SU-DHL-6 (cell line): ENCODE data around the gene DNAH5.

Experiments
- H2AFZ ChIP-seq: fragments of 200-600 bp; sonication (generic); 2 replicates; pipeline ENCODE4 v1.6.1; 2014; ENCODE audit warnings: low read depth, mild to moderate bottlenecking, moderate library complexity, mixed read lengths, antibody characterized with exemption, low read length; ENCODE audit not compliant: severe bottlenecking
- H3F3A ChIP-seq: fragments of 200-600 bp; shearing (Covaris generic); 2 replicates; pipeline ENCODE4 v1.6.0; 2016; ENCODE audit warnings: antibody characterized with exemption, mild to moderate bottlenecking; ENCODE audit not compliant: insufficient read depth
- H3K27ac ChIP-seq: fragments of 200-600 bp; sonication (generic); 2 replicates; pipeline ENCODE4 v1.5.1; 2016; ENCODE audit warnings: low read depth, mild to moderate bottlenecking, low read length, moderate library complexity, mixed read lengths
- H3K27me3 ChIP-seq: fragments of 200-600 bp; sonication (generic), shearing (Covaris generic); 2 replicates; pipeline ENCODE4 v1.6.0; 2014; ENCODE audit warnings: mild to moderate bottlenecking, low read length
- H3K36me3 ChIP-seq: fragments of 200-600 bp; sonication (generic); 2 replicates; pipeline ENCODE4 v1.6.1; 2014; ENCODE audit warnings: mild to moderate bottlenecking, low read length, mixed read lengths
- H3K4me2 ChIP-seq: fragments of 300-600, 200-600 bp; shearing (Covaris generic), sonication (generic); 2 replicates; pipeline ENCODE4 v1.6.0; 2014; ENCODE audit warnings: low read length, low read depth, mild to moderate bottlenecking; ENCODE audit not compliant: poor library complexity, severe bottlenecking
- H3K4me3 ChIP-seq: fragments of 200-600 bp; sonication (generic); 2 replicates; pipeline ENCODE4 v1.5.1; 2014; ENCODE audit warnings: antibody characterized with exemption, low read length, mild to moderate bottlenecking, mixed read lengths; ENCODE audit not compliant: insufficient read depth, poor library complexity, severe bottlenecking
- H3K79me2 ChIP-seq: fragments of 200-600 bp; sonication (generic); 2 replicates; pipeline ENCODE4 v1.6.1; 2014; ENCODE audit warnings: mild to moderate bottlenecking, low read length, moderate library complexity; ENCODE audit not compliant: insufficient read depth
- H3K9ac ChIP-seq: fragments of 200-600 bp; sonication (generic); 2 replicates; pipeline ENCODE4 v1.7.0; 2014; ENCODE audit warnings: mild to moderate bottlenecking, low read length
- H3K9me2 ChIP-seq: fragments of 200-600 bp; sonication (generic); replicated peaks from 2 replicates; pipeline ENCODE4 v1.6.1; 2014; ENCODE audit warnings: low read length; ENCODE audit not compliant: insufficient read depth
- H3K9me3 ChIP-seq: fragments of 200-600 bp; sonication (generic); 2 replicates; pipeline ENCODE4 v1.6.1; 2014; ENCODE audit warnings: low read length, mixed read lengths; ENCODE audit not compliant: insufficient read depth
- H4K20me1 ChIP-seq: fragments of 200-600 bp; sonication (generic); 2 replicates; pipeline ENCODE4 v1.6.1; 2014; ENCODE audit warnings: low read depth, mild to moderate bottlenecking, antibody characterized with exemption, low read length, moderate library complexity, mixed read lengths
- EZH2phosphoT487 ChIP-seq: fragments of 200-600 bp; sonication (generic), shearing (Covaris generic); conservative IDR thresholded peaks from 2 replicates; pipeline ENCODE4 v1.6.1; 2018; ENCODE audit warnings: mild to moderate bottlenecking, antibody characterized with exemption, low read length, moderate library complexity, mixed read lengths
- TF ChIP-seq, protein P1 (sequence below): fragments of 200-600 bp; sonication (generic); IDR thresholded peaks from one replicate; pipeline ENCODE4 v1.5.1; 2017; ENCODE audit warnings: antibody characterized with exemption, mild to moderate bottlenecking, low read length, moderate library complexity; ENCODE audit not compliant: insufficient read depth, poor library complexity, severe bottlenecking

Gene DNAH5

DNA sequence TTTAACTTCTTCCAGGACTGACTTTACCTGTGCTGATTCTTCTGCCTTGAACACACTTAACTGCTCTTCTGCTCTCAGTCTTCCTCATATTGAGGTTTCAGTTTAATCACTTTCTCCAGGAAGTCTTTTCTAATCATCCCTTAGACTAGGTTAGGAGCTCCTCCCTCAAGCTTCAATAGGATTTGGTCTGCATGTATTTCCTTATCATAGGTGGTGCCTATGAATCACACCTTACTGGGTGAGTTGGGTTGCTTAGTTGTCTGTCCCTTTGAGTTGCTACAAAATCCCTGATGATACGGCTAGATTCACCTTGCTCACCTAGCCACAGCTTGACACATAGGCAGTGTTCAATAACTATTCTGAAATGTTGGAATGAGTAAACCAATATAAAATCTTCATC is 164.4 kb downstream of the DNAH5 start:
- Histone ChIP-seq H3K9me3 (no peaks in the 10 kb centered on the region), H3F3A (no peaks in the 10 kb centered on the region), H3K4me3 (no peak overlapping the region), H4K20me1 (no peaks in the 10 kb centered on the region), H3K9ac (no peak overlapping the region), H3K4me2 (no peak overlapping the region), H3K27me3 (no peaks in the 10 kb centered on the region), H2AFZ (no peak overlapping the region), H3K36me3 (no peaks in the 10 kb centered on the region), H3K9me2 (no peaks in the 10 kb centered on the region), H3K27ac (no peak overlapping the region), H3K79me2 (no peaks in the 10 kb centered on the region)
- TF ChIP-seq, protein P1, sequence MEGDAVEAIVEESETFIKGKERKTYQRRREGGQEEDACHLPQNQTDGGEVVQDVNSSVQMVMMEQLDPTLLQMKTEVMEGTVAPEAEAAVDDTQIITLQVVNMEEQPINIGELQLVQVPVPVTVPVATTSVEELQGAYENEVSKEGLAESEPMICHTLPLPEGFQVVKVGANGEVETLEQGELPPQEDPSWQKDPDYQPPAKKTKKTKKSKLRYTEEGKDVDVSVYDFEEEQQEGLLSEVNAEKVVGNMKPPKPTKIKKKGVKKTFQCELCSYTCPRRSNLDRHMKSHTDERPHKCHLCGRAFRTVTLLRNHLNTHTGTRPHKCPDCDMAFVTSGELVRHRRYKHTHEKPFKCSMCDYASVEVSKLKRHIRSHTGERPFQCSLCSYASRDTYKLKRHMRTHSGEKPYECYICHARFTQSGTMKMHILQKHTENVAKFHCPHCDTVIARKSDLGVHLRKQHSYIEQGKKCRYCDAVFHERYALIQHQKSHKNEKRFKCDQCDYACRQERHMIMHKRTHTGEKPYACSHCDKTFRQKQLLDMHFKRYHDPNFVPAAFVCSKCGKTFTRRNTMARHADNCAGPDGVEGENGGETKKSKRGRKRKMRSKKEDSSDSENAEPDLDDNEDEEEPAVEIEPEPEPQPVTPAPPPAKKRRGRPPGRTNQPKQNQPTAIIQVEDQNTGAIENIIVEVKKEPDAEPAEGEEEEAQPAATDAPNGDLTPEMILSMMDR: no peak
- TF ChIP-seq EZH2phosphoT487: no peak

DNA sequence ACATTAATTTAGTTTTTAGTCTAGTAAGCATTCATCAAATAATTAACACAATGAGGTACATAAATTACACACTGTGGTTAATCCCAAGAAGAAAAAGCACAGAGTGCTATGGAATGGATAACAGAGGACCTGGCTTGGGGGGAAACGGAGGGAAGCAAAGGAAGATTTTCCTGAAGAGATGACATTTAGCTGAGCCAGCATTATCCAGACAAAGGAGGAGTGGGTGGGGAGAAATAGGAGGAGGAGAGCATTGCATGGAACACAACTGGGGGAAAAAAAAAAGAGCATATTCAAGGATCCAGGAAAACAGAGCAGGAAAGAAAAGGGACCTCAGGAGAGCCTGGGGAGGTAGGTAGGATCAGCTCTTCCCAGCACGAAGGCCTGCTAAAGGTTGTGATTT is 170.8 kb downstream of the DNAH5 start:
- Histone ChIP-seq H3K4me3 (no peak overlapping the region), H3K79me2 (no peaks in the 10 kb centered on the region), H3K9me3 (no peaks in the 10 kb centered on the region), H3F3A (no peaks in the 10 kb centered on the region), H3K36me3 (no peaks in the 10 kb centered on the region), H3K27ac (no peak overlapping the region), H2AFZ (no peak overlapping the region), H3K4me2 (no peak overlapping the region), H3K9ac (no peak overlapping the region), H3K9me2 (no peaks in the 10 kb centered on the region), H4K20me1 (no peaks in the 10 kb centered on the region), H3K27me3 (no peaks in the 10 kb centered on the region)
- TF ChIP-seq, protein P1: no peak
- no peak for TF ChIP-seq EZH2phosphoT487

GRCh38 chr5:13771011-13771571 is 173.4 kb downstream of the DNAH5 start:
- Histone ChIP-seq H3K4me2 (no peak overlapping the region), H2AFZ (no peak overlapping the region), H3K9ac (no peak overlapping the region), H3K9me3 (no peaks in the 10 kb centered on the region), H3F3A (no peaks in the 10 kb centered on the region), H4K20me1 (no peaks in the 10 kb centered on the region), H3K9me2 (no peaks in the 10 kb centered on the region), H3K4me3 (no peak overlapping the region), H3K36me3 (no peaks in the 10 kb centered on the region), H3K27ac (no peak overlapping the region), H3K79me2 (no peaks in the 10 kb centered on the region), H3K27me3 (no peaks in the 10 kb centered on the region)
- TF ChIP-seq, protein P1: no peak
- no peak for TF ChIP-seq EZH2phosphoT487

DNA sequence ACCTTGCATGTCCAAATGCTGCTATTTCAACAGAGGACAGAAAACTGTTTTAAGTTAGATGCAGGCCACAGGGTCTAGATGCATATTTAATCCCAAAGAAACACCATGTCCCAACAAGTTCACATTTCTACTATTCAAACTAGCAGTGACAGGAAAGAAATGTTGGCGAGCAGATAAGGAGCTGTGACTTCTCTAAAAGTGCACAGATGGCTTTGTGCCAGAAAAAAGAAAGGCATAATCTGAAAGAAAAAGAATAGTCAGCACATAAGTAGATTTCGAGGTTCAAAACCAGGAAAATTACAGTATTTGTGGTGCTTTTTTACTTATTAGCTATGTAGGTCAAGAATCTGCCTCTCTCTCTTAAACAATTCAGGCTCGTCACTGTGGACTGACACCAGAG is 178.3 kb downstream of the DNAH5 start:
- no peak overlapping the region for H3K27ac ChIP-seq
- H3K9ac ChIP-seq: no peak overlapping the region
- H3K36me3 ChIP-seq: no peaks in the 10 kb centered on the region
- H2AFZ ChIP-seq: no peak overlapping the region
- H3K79me2 ChIP-seq: no peaks in the 10 kb centered on the region
- H3K9me2 ChIP-seq: no peaks in the 10 kb centered on the region
- no peaks in the 10 kb centered on the region for H4K20me1 ChIP-seq
- no peaks in the 10 kb centered on the region for H3F3A ChIP-seq
- no peaks in the 10 kb centered on the region for H3K9me3 ChIP-seq
- no peak overlapping the region for H3K4me3 ChIP-seq
- no peaks in the 10 kb centered on the region for H3K27me3 ChIP-seq
- TF ChIP-seq EZH2phosphoT487: no peak
- TF ChIP-seq, protein P1: no peak
- H3K4me2 ChIP-seq: no peak overlapping the region
